IPS-18c (cell line): Measurements from ENCODE around the gene MBNL2.

Experiments used
- H3K4me3 ChIP-seq: 2 replicates; pipeline ENCODE4 v1.7.0; 2013; ENCODE audit warnings: low read depth, mild to moderate bottlenecking, low read length, moderate library complexity; ENCODE audit not compliant: insufficient read depth
- H3K9me3 ChIP-seq: one replicate; pipeline ENCODE4 v1.6.1; 2013; ENCODE audit warnings: mild to moderate bottlenecking, low read length, moderate library complexity; ENCODE audit not compliant: control insufficient read depth, insufficient read depth

The MBNL2 gene

DNA sequence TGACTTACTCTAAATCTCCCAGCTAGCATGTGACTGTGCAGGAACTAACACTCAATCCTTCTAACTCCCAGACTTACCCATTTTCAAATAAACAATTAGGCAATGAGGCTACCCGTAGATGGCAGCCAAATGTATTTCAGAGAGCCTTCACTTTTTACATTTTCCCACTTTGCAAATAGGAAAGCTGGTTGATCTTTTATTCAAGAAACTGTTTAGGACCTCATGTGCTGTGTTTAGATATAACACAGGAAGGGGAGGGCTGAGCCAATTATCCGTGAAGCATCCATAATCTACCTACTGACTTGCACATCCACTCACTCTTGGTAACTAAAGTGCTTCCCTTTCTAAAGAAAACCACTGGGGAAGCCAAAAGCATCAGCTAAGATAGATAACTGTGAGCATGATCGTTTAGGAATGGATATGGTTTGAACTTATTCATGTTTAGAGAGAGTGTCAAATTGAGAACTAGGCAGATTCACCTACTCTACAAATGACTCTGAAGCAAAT, 33.4 kb downstream of the MBNL2 start:
- H3K4me3 ChIP-seq = no peak overlapping the region

GRCh38 chr13:97256343-97256783, 34.2 kb downstream of the MBNL2 start:
- Histone ChIP-seq H3K9me3 (peaks cover under 1% of the 10 kb centered on the region), H3K4me3 (no peak overlapping the region)

More for the DNA sequence above, 33.4 kb downstream of the MBNL2 start:
- no peaks in the 10 kb centered on the region for H3K9me3 ChIP-seq

DNA sequence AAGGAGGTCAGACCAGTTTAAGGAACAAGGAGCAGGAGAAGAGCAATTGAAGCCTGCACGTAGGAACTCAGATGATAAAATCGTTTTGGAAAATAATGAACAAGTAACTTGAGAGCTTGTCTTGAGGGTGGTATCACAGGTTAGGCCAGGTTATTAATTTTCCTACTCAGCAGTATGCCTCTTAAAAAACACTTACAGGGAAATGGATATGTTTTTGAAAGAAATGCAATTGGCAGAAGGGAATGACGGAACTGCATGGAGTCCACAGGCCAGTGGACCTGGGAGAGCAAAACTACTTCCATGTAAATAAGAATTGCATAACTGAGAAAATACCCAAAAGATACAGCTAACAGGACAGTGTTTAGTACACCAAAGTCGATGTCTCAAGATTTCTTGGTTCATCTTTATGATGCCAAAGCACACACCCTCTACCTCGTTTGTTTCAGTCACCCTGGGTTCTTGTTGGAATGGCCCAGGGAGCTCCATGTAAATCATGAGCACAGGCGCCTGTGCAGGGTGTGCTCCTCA, 35.2 kb downstream of the MBNL2 start:
- Histone ChIP-seq H3K9me3 (peaks cover 3% of the 10 kb centered on the region), H3K4me3 (no peak overlapping the region)

GRCh38 chr13:97257800-97258799, 36.0 kb downstream of the MBNL2 start:
- H3K4me3 ChIP-seq = no peak overlapping the region
- H3K9me3 ChIP-seq = peaks cover 3% of the 10 kb centered on the region

- Histone ChIP-seq H3K9me3 (peaks cover 5% of the 10 kb centered on the region), H3K4me3 (no peak overlapping the region)
Observed at GRCh38 chr13:97258801-97259200, 36.7 kb downstream of the MBNL2 start.

GRCh38 chr13:97259410-97259797, 37.3 kb downstream of the MBNL2 start:
- peaks cover 5% of the 10 kb centered on the region for H3K9me3 ChIP-seq
- H3K4me3 ChIP-seq = no peak overlapping the region

GRCh38 chr13:97259798-97260714, 37.9 kb downstream of the MBNL2 start:
- H3K4me3 ChIP-seq = no peak overlapping the region
- peaks cover 5% of the 10 kb centered on the region for H3K9me3 ChIP-seq

- no peak overlapping the region for H3K4me3 ChIP-seq
- H3K9me3 ChIP-seq = peaks cover 5% of the 10 kb centered on the region
Observed at GRCh38 chr13:97261254-97262005, 39.3 kb downstream of the MBNL2 start.

DNA sequence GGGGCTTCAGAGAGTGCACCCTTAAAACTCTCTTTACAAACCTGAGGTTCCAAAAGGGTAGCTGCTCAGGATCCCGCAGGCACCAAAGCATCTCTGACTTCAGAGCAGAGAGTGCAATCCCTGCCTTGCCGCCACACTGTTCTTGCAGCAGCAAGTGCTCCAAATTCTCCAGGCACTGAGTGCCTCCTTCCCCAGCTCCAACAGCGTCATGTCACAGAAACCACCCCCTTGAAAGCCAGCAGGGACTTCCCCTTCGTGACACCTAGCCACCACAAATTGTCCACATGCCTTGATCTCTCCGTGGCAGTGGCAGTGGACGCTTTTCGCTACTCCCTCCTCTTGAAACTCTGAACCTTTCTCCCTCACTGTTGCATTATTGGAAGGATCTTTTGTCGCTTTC, 39.9 kb downstream of the MBNL2 start:
- no peak overlapping the region for H3K4me3 ChIP-seq

DNA sequence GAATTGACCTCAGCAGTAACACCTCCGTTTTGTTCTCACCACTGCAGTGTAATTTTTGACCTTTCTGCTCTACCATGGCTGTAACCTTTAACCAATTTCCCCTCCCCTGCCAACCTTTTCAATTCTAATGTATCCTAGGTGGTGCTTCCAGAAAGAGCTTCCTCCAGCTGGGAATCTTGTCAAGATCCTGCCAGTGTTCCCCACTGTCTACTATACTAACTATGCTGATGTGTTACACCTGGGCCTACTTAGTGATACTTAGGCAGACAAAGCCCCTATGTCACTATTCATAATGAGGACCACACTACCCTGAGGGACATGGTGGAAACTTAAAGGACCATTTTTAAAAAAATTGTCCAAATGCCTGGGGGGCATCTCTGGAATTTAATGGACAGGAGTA, 41.0 kb downstream of the MBNL2 start:
- H3K4me3 ChIP-seq = no peak overlapping the region
- H3K9me3 ChIP-seq = peaks cover 5% of the 10 kb centered on the region

More for the DNA sequence above, 39.9 kb downstream of the MBNL2 start:
- peaks cover 5% of the 10 kb centered on the region for H3K9me3 ChIP-seq

GRCh38 chr13:97264663-97265062, 42.5 kb downstream of the MBNL2 start:
- Histone ChIP-seq H3K4me3 (no peak overlapping the region), H3K9me3 (peaks cover 5% of the 10 kb centered on the region)

GRCh38 chr13:97266332-97266731, 44.2 kb downstream of the MBNL2 start:
- Histone ChIP-seq H3K9me3 (peaks cover 5% of the 10 kb centered on the region), H3K4me3 (no peak overlapping the region)

DNA sequence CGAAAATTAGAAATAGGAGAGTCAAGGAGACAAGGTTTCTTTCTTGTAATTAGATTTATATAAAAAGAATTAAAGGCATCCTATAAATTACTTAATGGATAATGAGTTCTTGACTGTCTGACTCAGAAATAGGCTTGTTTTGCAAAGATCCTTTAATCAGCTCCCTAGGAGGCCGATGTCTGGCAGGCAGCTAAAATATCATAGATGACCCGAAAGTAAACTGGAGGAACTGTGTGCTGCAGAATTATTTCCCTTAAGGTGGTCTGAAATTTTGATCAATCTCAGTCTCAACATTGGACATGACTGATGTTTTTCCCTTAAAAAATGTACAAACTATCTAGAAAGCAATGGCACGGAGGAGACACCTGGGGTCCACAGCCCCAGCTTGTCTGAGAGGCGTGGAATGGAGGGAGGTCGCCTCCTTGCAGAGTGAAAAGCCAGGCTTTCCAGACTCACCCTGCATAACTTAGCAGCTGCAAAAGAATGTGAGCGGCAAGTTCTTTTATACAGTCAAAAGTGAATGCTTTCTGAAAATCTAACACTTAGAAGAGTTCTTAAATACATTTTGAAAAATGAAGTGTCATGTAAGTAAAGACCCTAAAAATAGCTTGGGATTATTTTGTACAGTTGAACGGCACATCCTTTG, 44.8 kb downstream of the MBNL2 start:
- H3K4me3 ChIP-seq = no peak overlapping the region

DNA sequence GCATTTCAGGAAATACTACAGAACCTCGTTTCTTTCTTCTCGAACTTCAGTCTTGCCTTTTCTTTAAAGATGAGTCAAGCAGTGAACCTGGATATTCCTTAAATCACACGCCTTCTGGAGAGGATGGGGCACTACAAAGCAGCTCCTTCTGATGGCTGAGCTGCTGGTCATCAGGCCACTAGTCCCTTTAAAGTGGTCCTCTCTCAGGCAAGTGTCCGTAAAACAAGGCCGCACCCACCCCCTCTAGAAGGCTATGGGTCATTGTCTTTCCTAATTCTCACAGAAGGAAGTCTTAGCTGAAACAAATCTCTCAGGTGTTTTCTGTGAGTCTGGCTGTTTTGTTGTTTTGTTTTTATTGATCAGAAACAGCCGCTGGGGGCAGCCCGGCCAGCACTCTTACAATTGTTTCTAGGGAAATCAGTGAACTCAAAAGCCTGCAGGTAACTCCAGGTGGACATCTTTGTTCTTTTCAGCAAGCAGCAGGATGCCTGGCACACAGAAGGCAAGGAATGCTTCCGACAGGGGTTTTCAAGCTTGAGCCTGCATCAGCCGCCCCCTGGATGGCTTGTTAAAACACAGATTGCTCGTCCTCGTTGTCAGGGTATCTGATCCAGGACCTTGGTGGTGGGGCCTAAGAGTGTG, 45.4 kb downstream of the MBNL2 start:
- Histone ChIP-seq H3K4me3 (no peak overlapping the region), H3K9me3 (peaks cover 2% of the 10 kb centered on the region)

More for the DNA sequence above, 44.8 kb downstream of the MBNL2 start:
- peaks cover 2% of the 10 kb centered on the region for H3K9me3 ChIP-seq

GRCh38 chr13:97268772-97269171, 46.6 kb downstream of the MBNL2 start:
- peaks cover under 1% of the 10 kb centered on the region for H3K9me3 ChIP-seq
- H3K4me3 ChIP-seq = no peak overlapping the region

DNA sequence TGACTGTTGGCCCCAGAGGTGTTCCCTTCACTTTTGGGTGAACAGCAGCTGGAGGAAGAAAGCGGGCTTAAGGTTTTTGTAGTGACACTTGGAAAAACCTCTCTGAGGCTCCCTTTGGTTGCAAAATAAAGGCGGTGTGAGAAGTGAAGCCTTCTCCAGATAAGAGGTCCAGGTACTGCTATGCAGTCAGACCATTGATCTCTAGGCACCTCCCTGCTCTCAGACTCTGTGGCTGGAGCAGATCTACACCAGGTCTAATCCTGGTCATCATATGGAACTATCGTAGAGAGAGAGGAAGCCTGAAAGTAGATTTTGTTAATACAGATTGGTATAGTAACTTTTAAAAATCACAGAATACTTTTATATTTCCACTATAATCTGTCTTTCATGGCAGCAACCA, 47.5 kb downstream of the MBNL2 start:
- H3K9me3 ChIP-seq = no peaks in the 10 kb centered on the region
- H3K4me3 ChIP-seq = no peak overlapping the region
